Measurements from ENCODE around the gene NDUFB10.

DNA sequence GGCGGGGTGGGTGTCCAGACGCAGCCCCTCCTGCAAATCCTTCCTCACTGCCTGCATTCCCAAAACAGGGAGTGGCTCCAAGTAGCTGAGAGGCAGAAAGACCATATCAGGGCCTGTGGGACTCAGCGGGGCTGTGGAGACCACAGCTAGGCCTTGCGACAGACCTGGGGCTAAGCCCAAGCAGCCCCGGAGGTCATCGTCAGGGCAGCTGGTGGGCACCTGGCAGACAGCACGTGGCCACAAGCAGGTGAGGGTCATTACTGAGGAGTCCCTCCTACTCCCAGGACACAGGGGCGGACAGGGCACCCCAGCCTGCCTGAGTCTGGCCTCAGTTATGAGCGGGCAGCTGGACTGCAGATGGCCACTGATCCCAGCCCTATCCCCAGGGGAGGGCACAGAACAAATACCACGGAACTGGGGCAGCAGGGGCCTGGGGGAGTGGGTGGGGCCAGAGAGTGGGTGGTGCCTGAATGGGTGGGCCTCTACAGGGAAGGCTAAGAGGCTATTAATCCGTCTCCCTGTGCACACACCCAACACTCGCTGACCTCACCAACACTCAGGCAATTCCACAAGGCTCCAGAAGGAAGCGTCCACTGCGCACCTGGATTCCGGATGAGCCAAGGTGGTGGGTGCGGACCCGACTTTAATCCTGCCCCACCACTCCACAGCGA is 49.6 kb upstream of the NDUFB10 start:
- TF ChIP-seq, protein P1, sequence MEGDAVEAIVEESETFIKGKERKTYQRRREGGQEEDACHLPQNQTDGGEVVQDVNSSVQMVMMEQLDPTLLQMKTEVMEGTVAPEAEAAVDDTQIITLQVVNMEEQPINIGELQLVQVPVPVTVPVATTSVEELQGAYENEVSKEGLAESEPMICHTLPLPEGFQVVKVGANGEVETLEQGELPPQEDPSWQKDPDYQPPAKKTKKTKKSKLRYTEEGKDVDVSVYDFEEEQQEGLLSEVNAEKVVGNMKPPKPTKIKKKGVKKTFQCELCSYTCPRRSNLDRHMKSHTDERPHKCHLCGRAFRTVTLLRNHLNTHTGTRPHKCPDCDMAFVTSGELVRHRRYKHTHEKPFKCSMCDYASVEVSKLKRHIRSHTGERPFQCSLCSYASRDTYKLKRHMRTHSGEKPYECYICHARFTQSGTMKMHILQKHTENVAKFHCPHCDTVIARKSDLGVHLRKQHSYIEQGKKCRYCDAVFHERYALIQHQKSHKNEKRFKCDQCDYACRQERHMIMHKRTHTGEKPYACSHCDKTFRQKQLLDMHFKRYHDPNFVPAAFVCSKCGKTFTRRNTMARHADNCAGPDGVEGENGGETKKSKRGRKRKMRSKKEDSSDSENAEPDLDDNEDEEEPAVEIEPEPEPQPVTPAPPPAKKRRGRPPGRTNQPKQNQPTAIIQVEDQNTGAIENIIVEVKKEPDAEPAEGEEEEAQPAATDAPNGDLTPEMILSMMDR (conservative IDR thresholded peaks at IDR 0.05 in 1 of 2, IDR thresholded peaks at IDR 0.05 in 1 of 2; ENCODE audit: extremely low read depth in 1 of 2, insufficient read depth in 1 of 2, low read depth in 1 of 2, low read length in 2 of 2): no peak
- no peak for TF ChIP-seq EZH2 (IDR thresholded peaks at IDR 0.05; ENCODE audit: borderline replicate concordance, low read length)
